ENCODE measurements around the gene FAM32A. TPM values are rescaled to one million over a fixed set of nuclear protein-coding genes. Genes with fewer than 3 reads are reported as not detected.

FAM32A gene
- total RNA-seq, 1 experiment from 2014 or later: 141 TPM

- H3F3A ChIP-seq (ENCODE audit: low read length, unreplicated experiment): no peaks in the 10 kb centered on the region
- H3K79me2 ChIP-seq (ENCODE audit: low read length): peaks cover 26% of the 10 kb centered on the region
- H3K4me1 ChIP-seq (ENCODE audit: insufficient read depth, low read length): peaks cover 28% of the 10 kb centered on the region
- ChIA-PET POLR2A (ENCODE audit: unreplicated experiment) (interaction anchor here (0.7 kb wide), 1 partner anchor 10 kb away, joined by 4 read pairs; no protein-coding TSS in a partner anchor), CTCF (interaction anchor here (0.6 to 1.0 kb wide), 3 partner anchors 11 to 825 kb away, joined by 4 to 7 read pairs (median 5); partner anchors contain the start of gene FAM32A)
- intact Hi-C loops (cut with micrococcal nuclease): no loop called here
- H3K27me3 ChIP-seq (ENCODE audit: low read length): no peaks in the 10 kb centered on the region
- BruUV-seq (replicated peaks): no TSS peak
- peak overlapping the region; percentile 84 for H3K9ac ChIP-seq (ENCODE audit: low read length)
- TF ChIP-seq EZH2phosphoT487 (IDR thresholded peaks at IDR 0.05; ENCODE audit: borderline replicate concordance, low read length) (no peak), EZH2 (IDR thresholded peaks at IDR 0.05; ENCODE audit: low read length, unreplicated experiment) (no peak), CTCF (conservative IDR thresholded peaks at IDR 0.05; ENCODE audit: low read depth, low read length) (no peak)
- H3K9me2 ChIP-seq (replicated peaks; ENCODE audit: low read length): no peaks in the 10 kb centered on the region
- no peaks in the 10 kb centered on the region for H4K20me1 ChIP-seq (ENCODE audit: low read length)
- peak overlapping the region; percentile 88 for H3K27ac ChIP-seq (ENCODE audit: low read length)
- ATAC-seq: peak; percentile 50
- H2AFZ ChIP-seq (ENCODE audit: low read length): peak overlapping the region; percentile 87
- peak overlapping the region; percentile 93 for H3K4me2 ChIP-seq (ENCODE audit: low read length)
- no peaks in the 10 kb centered on the region for H3K9me3 ChIP-seq (ENCODE audit: low read length)
- H3K36me3 ChIP-seq (ENCODE audit: low read depth, low read length): peaks cover 4% of the 10 kb centered on the region
- peak; percentile 82 for DNase-seq
- H3K4me3 ChIP-seq (ENCODE audit: low read length): peak overlapping the region; percentile 86
Observed at GRCh38 chr19:16197188-16197621, 12.0 kb downstream of the FAM32A start.

- TF ChIP-seq EZH2 (IDR thresholded peaks at IDR 0.05; ENCODE audit: low read length, unreplicated experiment) (no peak), CTCF (conservative IDR thresholded peaks at IDR 0.05; ENCODE audit: low read depth, low read length) (no peak), EZH2phosphoT487 (IDR thresholded peaks at IDR 0.05; ENCODE audit: borderline replicate concordance, low read length) (no peak)
- DNase-seq (peak; percentile 99), ATAC-seq (peak; percentile 87)
- Histone ChIP-seq H3K9me2 (replicated peaks; ENCODE audit: low read length) (no peaks in the 10 kb centered on the region), H3K27ac (ENCODE audit: low read length) (peak within 1 kb of the TSS; percentile 88), H2AFZ (ENCODE audit: low read length) (peak within 1 kb of the TSS; percentile 87), H3K79me2 (ENCODE audit: low read length) (peaks cover 26% of the 10 kb centered on the region), H3F3A (ENCODE audit: low read length, unreplicated experiment) (no peaks in the 10 kb centered on the region), H3K9me3 (ENCODE audit: low read length) (no peaks in the 10 kb centered on the region), H3K36me3 (ENCODE audit: low read depth, low read length) (peaks cover 2% of the 10 kb centered on the region; the same call in 1 of the 2 replicates), H3K27me3 (ENCODE audit: low read length) (no peaks in the 10 kb centered on the region), H3K4me1 (ENCODE audit: insufficient read depth, low read length) (peaks cover 28% of the 10 kb centered on the region), H3K9ac (ENCODE audit: low read length) (peak within 1 kb of the TSS; percentile 84), H3K4me3 (ENCODE audit: low read length) (peak within 1 kb of the TSS; percentile 86), H4K20me1 (ENCODE audit: low read length) (no peaks in the 10 kb centered on the region), H3K4me2 (ENCODE audit: low read length) (peak within 1 kb of the TSS; percentile 93)
- intact Hi-C loops (cut with micrococcal nuclease): no loop called here
- POLR2A ChIA-PET (ENCODE audit: unreplicated experiment): interaction anchor here (0.6 to 0.7 kb wide), 2 partner anchors 10 to 112 kb away, joined by 4 to 22 read pairs; no protein-coding TSS in a partner anchor
- CTCF ChIA-PET: interaction anchor here (0.6 to 1.0 kb wide), 3 partner anchors 12 to 824 kb away, joined by 4 to 7 read pairs (median 5); partner anchors contain the start of gene FAM32A
- no TSS peak for BruUV-seq (replicated peaks)
Observed at GRCh38 chr19:16197622-16198369, 12.6 kb downstream of the FAM32A start, which contains the start of gene AP1M1. Gene AP1M1 (plus strand): TSS chr19:16197911. CDS start chr19:16198027, 116 bp downstream.

All from PC-3 (cell line).